ENCODE measurements around the gene AHI1. TPM values are rescaled to one million over a fixed set of nuclear protein-coding genes. Genes with fewer than 3 reads are reported as not detected.

Gene AHI1
- total RNA-seq, 1 donor from 2014 or later = 5.2 TPM

DNA sequence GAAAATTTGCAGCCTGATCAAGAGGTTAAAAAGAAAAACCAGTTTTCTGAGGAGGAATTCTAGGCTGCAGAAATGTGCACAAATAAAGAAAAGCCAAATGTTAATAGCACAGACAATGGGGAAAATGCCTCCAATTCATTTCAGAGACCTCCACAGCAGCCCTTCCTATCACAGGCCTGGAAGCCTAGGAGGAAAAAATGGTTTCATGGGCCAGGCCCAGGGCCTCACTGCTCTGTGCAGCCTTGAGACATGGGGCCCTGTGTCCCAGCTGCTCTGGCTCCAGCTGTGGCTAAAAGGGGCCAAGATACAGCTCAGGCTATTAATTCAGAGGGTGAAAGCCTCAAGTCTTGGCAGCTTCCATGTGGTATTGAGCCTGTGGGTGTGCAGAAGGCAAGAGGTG lies 18.9 kb downstream of the AHI1 start:
- H3K4me3 ChIP-seq (ENCODE audit: low read depth, low read length) = no peak overlapping the region
- TF ChIP-seq, protein P1, sequence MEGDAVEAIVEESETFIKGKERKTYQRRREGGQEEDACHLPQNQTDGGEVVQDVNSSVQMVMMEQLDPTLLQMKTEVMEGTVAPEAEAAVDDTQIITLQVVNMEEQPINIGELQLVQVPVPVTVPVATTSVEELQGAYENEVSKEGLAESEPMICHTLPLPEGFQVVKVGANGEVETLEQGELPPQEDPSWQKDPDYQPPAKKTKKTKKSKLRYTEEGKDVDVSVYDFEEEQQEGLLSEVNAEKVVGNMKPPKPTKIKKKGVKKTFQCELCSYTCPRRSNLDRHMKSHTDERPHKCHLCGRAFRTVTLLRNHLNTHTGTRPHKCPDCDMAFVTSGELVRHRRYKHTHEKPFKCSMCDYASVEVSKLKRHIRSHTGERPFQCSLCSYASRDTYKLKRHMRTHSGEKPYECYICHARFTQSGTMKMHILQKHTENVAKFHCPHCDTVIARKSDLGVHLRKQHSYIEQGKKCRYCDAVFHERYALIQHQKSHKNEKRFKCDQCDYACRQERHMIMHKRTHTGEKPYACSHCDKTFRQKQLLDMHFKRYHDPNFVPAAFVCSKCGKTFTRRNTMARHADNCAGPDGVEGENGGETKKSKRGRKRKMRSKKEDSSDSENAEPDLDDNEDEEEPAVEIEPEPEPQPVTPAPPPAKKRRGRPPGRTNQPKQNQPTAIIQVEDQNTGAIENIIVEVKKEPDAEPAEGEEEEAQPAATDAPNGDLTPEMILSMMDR (IDR thresholded peaks at IDR 0.05; ENCODE audit: insufficient read depth, low read length, poor library complexity, severe bottlenecking) = no peak
- no peak for DNase-seq (ENCODE audit: low read depth)

DNA sequence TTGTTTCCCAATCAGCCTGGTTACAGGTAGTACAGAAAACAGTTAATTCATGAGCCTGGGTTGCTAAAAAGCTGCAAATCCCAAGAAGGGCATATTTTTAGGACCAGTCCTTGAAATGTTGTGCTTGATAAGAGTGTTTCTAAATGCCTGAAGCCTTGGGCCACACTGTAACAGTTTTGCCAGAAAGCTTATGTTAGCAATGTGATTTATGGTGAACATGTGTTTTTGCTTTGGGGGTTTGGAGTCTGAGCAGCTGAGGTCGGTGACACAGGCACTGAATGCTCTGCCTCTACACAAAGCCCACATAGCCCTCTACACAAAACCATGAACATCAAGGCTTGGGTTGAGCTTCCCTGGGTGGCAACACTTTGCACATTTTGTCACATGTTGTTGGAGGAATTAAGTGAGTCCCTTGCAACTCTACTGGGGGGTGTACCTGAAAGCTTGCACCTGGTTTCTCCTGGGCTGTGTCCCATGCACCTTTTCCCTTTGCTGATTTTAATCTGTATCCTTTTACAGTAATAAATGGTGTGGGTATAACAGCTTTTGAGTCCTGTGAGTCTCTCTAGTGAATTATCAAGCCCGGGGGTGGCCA lies 22.2 kb downstream of the AHI1 start:
- TF ChIP-seq, protein P1 (IDR thresholded peaks at IDR 0.05; ENCODE audit: insufficient read depth, low read length, poor library complexity, severe bottlenecking) = no peak
- DNase-seq (ENCODE audit: low read depth) = no peak
- Histone ChIP-seq H3K4me3 (ENCODE audit: low read depth, low read length) (no peak overlapping the region), H3K27me3 (ENCODE audit: control insufficient read depth, insufficient read depth, low read length) (no peaks in the 10 kb centered on the region), H3K36me3 (ENCODE audit: control insufficient read depth, insufficient read depth, low read length) (no peaks in the 10 kb centered on the region)

More for the DNA sequence above, 18.9 kb downstream of the AHI1 start:
- no peaks in the 10 kb centered on the region for H3K27me3 ChIP-seq (ENCODE audit: control insufficient read depth, insufficient read depth, low read length)
- H3K36me3 ChIP-seq (ENCODE audit: control insufficient read depth, insufficient read depth, low read length) = no peaks in the 10 kb centered on the region

DNA sequence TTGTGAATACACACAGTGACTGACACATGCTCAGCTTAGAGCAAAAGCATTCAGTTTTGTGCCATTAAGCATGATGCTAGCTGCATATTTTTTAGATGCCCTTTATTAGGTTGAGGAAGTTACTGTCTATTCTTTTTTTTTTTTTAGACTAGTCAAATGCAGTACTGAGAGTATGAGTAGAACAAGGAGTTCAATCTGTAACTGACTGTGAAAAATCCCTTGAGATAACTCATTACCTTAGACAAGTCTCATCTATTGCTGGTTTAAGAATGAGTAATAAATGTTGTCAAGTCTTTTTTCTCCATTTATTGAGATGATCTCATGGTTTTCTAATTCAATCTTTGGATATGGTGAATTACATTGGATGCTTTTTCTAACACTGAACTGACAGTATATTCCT lies 23.2 kb downstream of the AHI1 start:
- TF ChIP-seq, protein P1 (IDR thresholded peaks at IDR 0.05; ENCODE audit: insufficient read depth, low read length, poor library complexity, severe bottlenecking) = no peak
- H3K36me3 ChIP-seq (ENCODE audit: control insufficient read depth, insufficient read depth, low read length) = no peaks in the 10 kb centered on the region
- no peak overlapping the region for H3K4me3 ChIP-seq (ENCODE audit: low read depth, low read length)
- no peak for DNase-seq (ENCODE audit: low read depth)
- no peaks in the 10 kb centered on the region for H3K27me3 ChIP-seq (ENCODE audit: control insufficient read depth, insufficient read depth, low read length)

DNA sequence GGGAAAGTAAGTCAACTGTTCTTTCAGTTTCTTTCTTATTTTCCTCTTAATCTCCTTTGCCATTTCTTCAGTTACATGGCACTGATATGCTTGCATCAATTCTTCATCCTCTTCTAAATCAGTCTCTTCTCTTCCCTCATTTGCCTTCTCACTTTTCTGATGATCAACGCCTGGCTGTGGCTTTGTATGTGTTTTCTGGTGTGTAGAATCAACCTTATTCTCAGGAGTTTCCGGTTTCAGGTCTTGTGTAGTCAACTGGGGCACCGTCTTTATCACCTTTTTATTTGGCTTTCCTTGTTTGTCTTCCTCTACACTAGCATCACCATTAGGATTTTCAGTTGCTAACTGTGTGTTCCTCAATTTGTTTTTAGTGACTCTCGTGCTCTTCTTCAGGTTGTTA lies 31.6 kb downstream of the AHI1 start:
- no peak overlapping the region for H3K4me3 ChIP-seq (ENCODE audit: low read depth, low read length)
- DNase-seq (ENCODE audit: low read depth) = no peak
- no peaks in the 10 kb centered on the region for H3K27me3 ChIP-seq (ENCODE audit: control insufficient read depth, insufficient read depth, low read length)

DNA sequence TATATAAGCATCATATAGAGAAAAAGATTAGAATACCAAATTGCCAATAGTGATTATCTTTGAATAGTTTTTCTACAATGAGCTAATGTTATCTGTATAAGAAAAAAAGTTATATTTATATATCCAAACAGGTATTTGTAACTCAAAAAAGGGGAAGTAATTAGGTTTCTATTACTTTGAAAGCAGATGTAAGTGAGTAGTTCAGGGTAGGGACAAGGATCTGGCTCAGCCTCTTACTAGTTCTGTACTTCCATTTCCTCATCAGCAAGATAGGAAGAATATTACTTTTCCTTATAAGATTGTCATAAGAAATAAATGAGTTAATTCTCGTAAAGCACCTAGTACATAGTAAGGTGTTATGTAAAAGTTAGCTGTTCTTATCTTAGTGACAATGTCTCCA lies 32.2 kb downstream of the AHI1 start:
- Histone ChIP-seq H3K36me3 (ENCODE audit: control insufficient read depth, insufficient read depth, low read length) (no peaks in the 10 kb centered on the region), H3K4me3 (ENCODE audit: low read depth, low read length) (no peak overlapping the region), H3K27me3 (ENCODE audit: control insufficient read depth, insufficient read depth, low read length) (no peaks in the 10 kb centered on the region)
- no peak for DNase-seq (ENCODE audit: low read depth)
- TF ChIP-seq, protein P1 (IDR thresholded peaks at IDR 0.05; ENCODE audit: insufficient read depth, low read length, poor library complexity, severe bottlenecking) = no peak

More for the DNA sequence above, 31.6 kb downstream of the AHI1 start:
- TF ChIP-seq, protein P1 (IDR thresholded peaks at IDR 0.05; ENCODE audit: insufficient read depth, low read length, poor library complexity, severe bottlenecking) = no peak
- H3K36me3 ChIP-seq (ENCODE audit: control insufficient read depth, insufficient read depth, low read length) = no peaks in the 10 kb centered on the region

DNA sequence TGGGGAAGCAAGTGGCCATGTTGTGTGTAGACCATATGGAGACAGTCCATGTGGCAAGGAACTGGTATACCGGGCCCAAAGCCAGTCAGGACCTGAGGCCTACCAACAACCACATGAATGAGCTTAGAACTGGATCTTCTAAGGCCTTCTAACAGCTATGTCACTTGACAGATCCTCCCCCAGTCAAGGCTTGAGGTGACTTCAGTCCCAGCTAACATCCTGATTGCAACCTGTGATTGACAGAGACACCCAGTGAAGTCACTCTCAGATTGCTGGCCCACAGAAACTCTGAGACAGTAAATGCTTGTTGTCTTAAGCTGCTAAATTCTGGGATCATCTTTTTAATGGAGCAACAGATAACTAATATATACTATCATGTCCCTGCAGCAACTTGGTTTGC lies 32.9 kb downstream of the AHI1 start:
- Histone ChIP-seq H3K27me3 (ENCODE audit: control insufficient read depth, insufficient read depth, low read length) (no peaks in the 10 kb centered on the region), H3K4me3 (ENCODE audit: low read depth, low read length) (no peak overlapping the region), H3K36me3 (ENCODE audit: control insufficient read depth, insufficient read depth, low read length) (no peaks in the 10 kb centered on the region)
- TF ChIP-seq, protein P1 (IDR thresholded peaks at IDR 0.05; ENCODE audit: insufficient read depth, low read length, poor library complexity, severe bottlenecking) = no peak
- DNase-seq (ENCODE audit: low read depth) = no peak

Measured in kidney epithelial cell (primary cell).